DMS 273 treated with DMSO at 0.1 percent for 48 hours (cell line): ENCODE results near the gene FMNL3.
A peak's percentile ranks its signal among the peaks of the same experiment; 100 is the strongest.

ENCODE experiments used
- DNase-seq: peaks from one replicate; lab custom pipeline; 2025; lab: John Stamatoyannopoulos, UW

Gene FMNL3

DNA sequence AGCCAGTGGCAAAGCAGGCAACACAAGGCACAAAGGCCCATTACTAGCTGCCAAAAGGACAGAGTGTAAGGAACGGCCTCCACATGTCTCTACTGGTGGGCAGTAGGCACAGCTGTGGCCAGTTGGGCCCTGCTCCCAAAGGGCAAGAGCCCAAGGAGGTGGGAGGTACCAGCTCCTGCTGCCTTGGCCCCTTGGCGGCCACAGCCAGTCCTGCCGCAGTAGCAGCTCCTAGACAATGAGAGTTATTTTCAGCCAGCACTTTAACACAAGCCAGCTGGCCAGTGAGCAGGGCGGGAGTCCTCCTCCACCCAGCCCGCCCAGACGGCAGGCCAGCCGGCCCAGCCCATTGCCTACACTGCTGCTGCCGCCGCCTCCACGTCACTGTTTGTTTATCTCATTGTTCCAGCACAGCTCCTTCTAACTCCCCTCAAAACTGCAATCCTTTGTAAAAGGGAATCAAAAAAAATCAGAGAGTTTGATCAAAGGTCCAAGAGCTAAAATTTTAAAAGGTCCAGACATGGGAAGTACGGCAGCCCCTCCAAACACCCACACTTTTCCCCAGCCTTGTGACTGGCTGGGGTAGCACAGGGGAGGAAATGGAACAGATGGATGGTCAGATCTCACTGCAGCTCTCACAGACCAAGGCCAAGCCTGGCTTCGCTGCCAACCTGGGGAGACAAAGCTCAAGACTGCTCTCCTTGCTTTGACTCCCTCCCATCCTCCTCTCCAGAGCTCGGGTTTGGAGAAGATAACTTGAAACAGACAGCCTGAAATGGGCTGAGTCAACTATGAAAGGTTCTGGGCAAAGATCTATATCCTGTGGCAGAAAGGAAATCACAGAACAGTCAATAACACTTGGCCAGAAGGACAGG is 33.5 kb downstream of the FMNL3 start:
- DNase-seq, result peak; percentile 67

GRCh38 chr12:49672301-49673217 is 34.6 kb downstream of the FMNL3 start:
- DNase-seq, result no peak

- DNase-seq, result no peak
Observed at GRCh38 chr12:49671031-49671765, 36.0 kb downstream of the FMNL3 start.

DNA sequence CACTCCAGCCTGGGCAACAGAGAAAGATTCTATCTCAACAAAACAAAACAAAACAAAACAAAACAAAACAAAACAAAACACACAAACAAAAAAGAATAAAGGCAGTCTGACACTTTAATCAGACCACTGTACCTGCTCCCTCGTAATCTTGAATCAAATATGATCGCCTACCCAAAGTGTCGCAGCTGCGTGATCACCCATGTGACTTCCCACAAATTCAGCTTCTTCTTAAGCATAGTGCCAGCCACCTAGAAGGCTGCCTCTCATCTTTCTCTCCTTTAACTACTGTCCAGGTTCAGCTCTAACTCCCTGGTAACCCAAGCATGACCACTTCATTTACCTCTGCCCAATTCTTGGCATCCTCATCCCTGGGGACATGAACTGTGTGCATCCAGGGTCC is 37.4 kb downstream of the FMNL3 start:
- no peak for DNase-seq

DNA sequence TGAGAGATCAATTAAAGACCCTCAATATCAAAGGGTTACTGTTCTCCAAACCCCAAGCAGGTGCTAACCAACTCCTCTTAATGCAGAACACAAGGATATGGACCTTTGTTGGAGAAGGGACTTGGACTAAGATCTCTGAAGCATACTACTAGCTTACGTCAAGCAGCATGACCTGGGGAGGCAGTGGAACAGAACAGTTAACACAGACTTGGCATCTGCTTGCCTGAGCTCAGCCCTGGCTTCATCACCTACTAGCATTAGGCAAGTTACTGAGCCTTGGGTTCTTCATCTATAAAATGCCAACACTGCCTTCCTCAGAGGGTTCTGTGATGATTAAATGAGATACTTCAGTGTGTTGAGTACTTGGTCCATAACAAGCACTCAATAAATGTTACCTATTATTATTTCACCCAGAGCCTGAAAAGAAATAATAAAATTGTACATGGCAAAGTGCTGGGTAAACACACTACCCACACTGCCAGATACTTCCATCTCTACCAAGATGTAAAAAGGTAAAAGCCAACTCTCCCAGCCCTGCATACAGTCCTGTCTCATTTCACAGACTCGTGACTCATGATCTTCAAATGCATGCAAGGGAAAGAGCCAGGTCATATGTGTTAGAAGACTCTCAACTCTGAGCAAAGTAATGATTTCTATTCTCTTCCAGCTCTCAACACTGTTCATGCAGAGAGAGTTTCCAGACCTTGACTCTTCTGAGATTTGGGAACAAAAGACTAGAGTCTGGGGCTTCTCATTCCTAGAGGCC is 39.7 kb downstream of the FMNL3 start:
- no peak for DNase-seq

- DNase-seq, result no peak
Observed at GRCh38 chr12:49666176-49666575, 41.0 kb downstream of the FMNL3 start.

DNA sequence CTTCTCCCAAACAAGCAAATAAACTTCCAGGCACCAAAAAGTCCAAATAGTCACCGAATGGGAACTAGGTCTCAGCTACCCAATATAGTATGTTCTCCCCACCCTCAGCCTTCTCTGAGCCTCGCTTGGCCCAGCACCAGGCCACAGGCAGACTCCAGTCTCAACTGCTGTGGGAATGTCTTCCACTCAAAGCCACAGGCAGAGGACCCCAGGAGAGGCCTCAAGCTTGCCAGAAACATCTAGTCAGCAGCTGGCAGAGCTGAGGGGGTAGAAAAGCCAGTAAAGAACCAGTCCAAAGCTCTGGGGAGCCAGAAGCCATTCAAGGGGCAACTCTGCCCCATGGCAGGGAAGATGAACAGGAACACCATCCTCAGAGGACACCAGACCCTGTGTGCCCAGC is 41.8 kb downstream of the FMNL3 start:
- no peak for DNase-seq

DNA sequence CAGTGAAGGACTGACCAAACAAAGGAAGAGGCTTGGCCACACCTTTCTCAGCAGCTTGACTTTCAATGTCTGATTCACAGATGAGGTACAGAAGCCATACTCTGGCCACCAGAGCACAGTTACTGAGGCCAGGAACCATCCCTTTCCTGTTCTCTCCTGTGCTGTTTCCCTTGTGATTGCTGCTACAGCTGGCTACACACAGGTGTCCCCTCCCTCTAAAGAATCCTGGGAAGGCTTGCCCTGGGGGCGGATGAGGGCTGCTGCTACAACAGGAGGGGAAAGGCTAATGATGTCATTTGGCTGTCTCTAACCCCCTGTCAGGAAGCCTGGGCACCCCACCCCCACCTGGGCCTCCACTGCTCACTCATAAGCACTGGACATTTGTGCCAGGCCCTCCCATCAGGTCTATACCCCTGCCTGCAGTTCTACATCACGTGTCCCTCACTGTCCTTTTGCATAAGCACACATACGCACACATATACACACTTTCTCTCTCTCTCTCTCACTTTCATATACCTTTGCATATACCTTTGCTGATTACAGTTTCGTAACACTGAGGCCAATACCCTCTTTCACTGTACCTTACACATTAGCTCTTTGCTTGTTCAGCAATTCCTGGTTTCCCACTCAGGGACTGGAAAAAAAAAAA is 42.5 kb downstream of the FMNL3 start:
- DNase-seq, result no peak

GRCh38 chr12:49664167-49664566 is 43.0 kb downstream of the FMNL3 start:
- no peak for DNase-seq

DNA sequence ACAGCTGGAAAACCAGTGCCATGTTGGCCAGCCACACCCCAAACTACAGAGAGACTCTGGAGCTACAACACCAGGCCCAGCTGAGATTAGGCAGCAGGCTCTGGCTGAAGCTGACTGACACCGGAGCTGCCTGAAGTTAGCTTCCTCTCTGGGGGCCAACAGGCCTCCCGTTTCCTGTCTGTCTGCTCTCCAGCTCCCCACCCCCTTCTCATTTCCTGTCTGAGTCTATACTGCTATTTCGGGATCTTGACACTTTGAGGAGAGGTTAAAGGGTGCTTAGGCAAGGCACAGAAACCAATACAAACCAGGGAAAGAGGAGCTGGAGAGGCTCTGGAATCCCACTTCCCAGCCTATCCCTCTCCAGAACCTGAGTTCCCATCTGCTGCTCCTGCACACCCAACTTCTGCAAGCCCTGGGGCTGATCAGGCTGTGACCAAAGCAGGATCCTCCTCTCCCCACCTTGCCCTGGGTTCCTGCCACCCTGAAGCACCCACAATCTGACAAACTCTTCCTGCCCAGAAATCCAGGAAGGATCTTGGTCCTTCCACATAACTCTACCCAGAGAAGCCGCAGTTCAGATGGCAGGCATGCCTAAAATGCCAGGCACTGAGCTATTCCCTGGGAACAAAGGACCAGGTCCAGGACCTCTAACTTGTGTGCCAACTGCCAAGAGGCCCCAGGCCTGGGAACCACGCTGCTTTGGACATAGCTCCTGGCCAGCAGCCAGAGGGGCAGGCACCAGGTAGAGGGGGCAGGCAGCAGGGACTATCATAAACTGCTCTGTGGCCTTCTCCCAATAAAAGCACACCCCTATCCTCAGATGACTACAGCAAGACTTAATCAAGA is 44.0 kb downstream of the FMNL3 start:
- no peak for DNase-seq

GRCh38 chr12:49661746-49662145 is 45.5 kb downstream of the FMNL3 start:
- DNase-seq, result no peak

- DNase-seq, result no peak
Observed at GRCh38 chr12:49661191-49661590, 46.0 kb downstream of the FMNL3 start.

DNA sequence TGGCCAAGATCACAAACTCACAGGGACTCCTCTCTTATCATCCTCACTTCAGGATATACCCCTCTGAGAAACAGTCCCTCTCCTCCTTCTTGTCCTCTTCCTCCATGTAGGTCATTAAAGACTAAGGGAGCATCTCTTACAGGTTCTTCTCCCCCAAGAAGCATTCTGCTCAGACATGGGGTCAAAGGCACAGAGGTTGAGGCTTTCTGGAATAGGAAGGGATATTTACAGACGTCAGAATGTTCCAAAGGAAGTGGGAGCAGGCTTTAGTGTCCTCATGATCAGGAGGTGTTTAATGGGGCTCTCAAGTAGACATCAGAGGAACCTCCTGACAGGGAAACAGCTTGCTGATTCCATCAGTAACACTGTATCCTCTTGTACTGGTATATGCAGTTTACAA is 47.5 kb downstream of the FMNL3 start:
- no peak for DNase-seq

- no peak for DNase-seq
Observed at GRCh38 chr12:49658276-49658675, 48.9 kb downstream of the FMNL3 start.

GRCh38 chr12:49655595-49656236 is 51.5 kb downstream of the FMNL3 start:
- no peak for DNase-seq

DNA sequence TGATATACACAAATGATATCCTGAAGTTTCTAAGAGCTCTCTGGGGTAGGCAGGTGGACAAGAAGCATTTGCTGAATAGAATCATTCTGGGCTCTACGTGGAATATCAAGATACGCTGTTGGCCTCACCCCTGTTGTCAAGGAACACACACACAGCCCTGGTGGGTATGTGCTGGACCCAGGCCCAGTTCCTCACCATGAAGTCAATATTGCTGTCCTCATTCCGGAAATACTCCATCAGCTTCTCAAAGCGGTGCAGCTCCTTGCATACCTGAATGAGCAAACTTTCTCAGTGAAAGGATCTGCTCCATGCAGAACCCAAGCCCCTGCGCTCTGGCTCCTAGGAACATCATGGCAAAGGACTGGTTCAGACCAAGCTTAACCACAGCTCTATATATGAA is 52.5 kb downstream of the FMNL3 start:
- no peak for DNase-seq

DNA sequence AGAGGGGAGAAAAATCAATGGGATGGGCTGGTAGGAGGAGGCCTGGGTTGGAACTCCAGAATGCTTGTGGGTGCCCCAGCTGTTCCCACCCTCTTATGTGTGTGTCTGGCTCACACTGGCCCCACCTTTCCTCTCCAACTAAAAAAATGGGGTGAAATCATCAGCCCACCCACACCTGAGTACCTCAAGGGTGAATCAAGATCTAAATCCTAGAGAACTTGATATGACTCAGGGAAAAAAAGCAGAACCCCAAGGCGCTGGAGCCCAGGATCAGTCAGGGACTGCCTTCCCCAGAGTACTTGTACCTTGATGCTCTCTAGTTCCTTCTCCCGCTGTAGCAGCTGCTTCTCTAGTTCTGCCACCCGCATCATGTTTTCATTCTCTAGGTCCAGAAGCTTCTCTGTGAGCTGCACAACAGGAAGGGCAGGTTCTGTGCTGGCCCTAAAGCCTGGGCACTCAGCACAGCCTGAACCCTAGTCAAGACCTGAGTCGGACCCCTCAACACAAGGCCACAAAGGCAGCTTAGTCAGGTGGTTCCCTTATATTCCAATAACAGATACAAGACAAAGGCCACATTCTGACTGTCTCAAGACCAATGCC is 54.2 kb downstream of the FMNL3 start:
- DNase-seq, result no peak

GRCh38 chr12:49651855-49652254 is 55.4 kb downstream of the FMNL3 start:
- no peak for DNase-seq

DNA sequence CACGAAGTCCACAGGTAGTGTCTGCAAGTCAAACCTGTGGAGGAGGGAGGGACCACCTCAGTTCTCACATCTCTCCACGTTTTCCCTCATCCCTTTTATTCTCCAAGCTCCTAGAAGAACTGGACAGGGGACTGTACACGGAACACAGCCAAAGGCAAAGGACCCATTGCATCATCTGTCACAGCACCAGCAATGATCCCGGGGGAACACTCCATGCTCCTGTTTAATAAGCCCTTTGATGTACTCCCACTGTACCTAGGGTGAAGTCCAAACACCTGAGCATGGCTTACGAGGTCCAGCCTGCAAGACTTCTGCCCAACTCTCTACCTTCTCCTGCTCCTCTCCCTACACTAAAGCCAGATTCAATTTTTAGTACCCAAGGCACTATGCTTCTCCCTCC is 57.3 kb downstream of the FMNL3 start:
- DNase-seq, result no peak
